ENCODE measurements around the gene LRFN2.

The LRFN2 gene

GRCh38 chr6:40341726-40342125, 245.4 kb downstream of the LRFN2 start:
- DNase-seq (ENCODE audit: low spot score): no peak
- TF ChIP-seq, protein P1, sequence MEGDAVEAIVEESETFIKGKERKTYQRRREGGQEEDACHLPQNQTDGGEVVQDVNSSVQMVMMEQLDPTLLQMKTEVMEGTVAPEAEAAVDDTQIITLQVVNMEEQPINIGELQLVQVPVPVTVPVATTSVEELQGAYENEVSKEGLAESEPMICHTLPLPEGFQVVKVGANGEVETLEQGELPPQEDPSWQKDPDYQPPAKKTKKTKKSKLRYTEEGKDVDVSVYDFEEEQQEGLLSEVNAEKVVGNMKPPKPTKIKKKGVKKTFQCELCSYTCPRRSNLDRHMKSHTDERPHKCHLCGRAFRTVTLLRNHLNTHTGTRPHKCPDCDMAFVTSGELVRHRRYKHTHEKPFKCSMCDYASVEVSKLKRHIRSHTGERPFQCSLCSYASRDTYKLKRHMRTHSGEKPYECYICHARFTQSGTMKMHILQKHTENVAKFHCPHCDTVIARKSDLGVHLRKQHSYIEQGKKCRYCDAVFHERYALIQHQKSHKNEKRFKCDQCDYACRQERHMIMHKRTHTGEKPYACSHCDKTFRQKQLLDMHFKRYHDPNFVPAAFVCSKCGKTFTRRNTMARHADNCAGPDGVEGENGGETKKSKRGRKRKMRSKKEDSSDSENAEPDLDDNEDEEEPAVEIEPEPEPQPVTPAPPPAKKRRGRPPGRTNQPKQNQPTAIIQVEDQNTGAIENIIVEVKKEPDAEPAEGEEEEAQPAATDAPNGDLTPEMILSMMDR (IDR thresholded peaks at IDR 0.05; ENCODE audit: extremely low read depth, insufficient read depth, missing control alignments): no peak
- in situ Hi-C loops (cut with MboI; ENCODE audit: low pct_unique_long_range_greater_than_20kb, low sequenced_read_pairs, unreplicated experiment): no loop called here

Data from GM13977 (cell line).